Rectal smooth muscle tissue (tissue), 1 donor: ENCODE measurements around the gene SNTB2.
A peak's percentile ranks its signal among the peaks of the same experiment; 100 is the strongest.
"Not testable (repeated sequence)": the region's sequence is repeated elsewhere in the genome, so short reads cannot be mapped to it uniquely, and the experiment has no call there.

ENCODE experiments used
- H3K27ac ChIP-seq: one replicate; pipeline ENCODE4 v1.7.0; 2013; ENCODE audit warnings: low read depth, low read length, inconsistent platforms
- H3K27me3 ChIP-seq: one replicate; pipeline ENCODE4 v1.7.0; 2013; ENCODE audit warnings: low read length; ENCODE audit not compliant: control insufficient read depth, insufficient read depth
- H3K36me3 ChIP-seq: one replicate; pipeline ENCODE4 v1.7.0; 2013; ENCODE audit warnings: low read length; ENCODE audit not compliant: control insufficient read depth, insufficient read depth
- H3K4me1 ChIP-seq: one replicate; pipeline ENCODE4 v1.7.0; 2013; ENCODE audit warnings: low read length; ENCODE audit not compliant: control insufficient read depth, insufficient read depth
- H3K4me3 ChIP-seq: one replicate; pipeline ENCODE4 v1.7.0; 2013; ENCODE audit warnings: low read length
- H3K9ac ChIP-seq: one replicate; pipeline ENCODE4 v1.7.0; 2013; ENCODE audit warnings: low read length

Gene SNTB2

DNA sequence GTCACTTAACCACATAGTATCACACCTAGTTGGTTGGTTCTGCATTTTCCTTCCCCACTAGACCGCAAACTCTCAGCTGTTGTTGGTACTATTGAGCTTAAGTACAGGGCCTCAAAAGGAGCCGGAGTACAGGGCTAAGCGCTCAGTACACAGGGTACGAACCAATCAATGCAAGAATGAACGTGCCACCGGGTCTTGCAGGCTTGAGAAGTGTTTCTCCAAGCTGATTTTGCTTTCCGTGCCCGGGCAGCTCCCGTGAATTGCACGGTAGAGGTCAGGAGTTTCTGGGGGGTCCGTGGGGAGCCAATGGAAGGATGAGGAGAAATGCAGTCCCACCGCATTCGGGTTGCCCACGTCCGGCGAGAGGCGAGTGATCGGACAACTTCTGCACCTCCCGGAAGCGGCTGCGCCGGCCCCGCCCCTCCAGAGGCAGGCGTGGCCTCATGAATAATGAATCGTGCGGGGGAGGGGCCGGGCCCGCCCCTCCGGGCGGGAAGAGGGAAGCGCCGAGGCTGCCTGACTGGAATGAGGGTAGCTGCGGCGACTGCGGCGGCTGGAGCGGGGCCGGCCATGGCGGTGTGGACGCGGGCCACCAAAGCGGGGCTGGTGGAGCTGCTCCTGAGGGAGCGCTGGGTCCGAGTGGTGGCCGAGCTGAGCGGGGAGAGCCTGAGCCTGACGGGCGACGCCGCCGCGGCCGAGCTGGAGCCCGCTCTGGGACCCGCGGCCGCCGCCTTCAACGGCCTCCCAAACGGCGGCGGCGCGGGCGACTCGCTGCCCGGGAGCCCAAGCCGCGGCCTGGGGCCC is at the start of gene SNTB2:
SNTB2 (plus strand) TSS at position 523 of the 804 bp plus-strand sequence; CDS start at position 526, 3 bp downstream.
- Histone ChIP-seq H3K27ac (peak within 1 kb of the TSS; percentile 88), H3K27me3 (no peaks in the 10 kb centered on the region), H3K4me1 (peaks cover 13% of the 10 kb centered on the region), H3K4me3 (peak within 1 kb of the TSS; percentile 87), H3K36me3 (no peaks in the 10 kb centered on the region), H3K9ac (peak within 1 kb of the TSS; percentile 62)

DNA sequence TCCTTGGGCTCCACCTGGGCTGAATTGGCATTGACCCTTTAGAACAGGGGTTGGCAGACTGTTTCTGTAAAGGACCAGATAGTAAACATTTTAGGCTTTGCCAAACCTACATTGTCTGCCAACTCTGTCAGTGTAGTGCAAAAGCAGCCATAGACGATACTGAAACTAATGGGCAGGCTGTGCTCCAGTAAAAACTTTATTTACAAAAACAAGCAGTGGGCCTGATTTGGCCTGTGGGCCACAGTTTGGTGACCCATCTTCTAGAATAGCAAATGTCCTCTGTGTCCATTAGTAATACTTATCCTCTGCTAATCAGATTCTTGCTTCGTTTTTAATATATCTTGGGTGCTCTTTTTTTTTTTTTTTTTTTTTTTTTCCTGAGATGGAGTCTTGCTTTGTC is 48.4 kb upstream of the SNTB2 start:
- H3K4me3 ChIP-seq = no peak overlapping the region
- no peak overlapping the region for H3K9ac ChIP-seq
- peaks cover 9% of the 10 kb centered on the region for H3K36me3 ChIP-seq
- H3K4me1 ChIP-seq = no peaks in the 10 kb centered on the region
- H3K27ac ChIP-seq = no peak overlapping the region
- H3K27me3 ChIP-seq = no peaks in the 10 kb centered on the region

DNA sequence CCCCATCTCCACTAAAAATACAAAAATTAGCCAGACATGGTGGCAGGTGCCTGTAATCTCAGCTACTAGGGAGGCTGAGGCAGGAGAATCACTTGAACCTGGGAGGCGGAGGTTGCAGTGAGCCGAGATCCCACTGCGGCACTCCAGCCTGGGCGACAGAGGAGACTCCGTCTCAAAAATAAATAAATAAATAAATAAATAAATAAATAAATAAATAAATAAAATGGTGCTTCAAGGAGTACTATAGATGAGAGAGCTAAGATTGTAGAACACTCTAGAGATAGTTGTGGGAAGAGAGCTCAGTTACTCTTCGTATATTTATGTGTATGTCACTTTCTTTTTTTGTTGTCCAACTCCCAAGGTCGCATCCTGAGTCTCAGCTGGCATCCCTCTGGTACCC is 47.5 kb upstream of the SNTB2 start:
- H3K27ac ChIP-seq, H3K27me3 ChIP-seq, H3K4me1 ChIP-seq, H3K9ac ChIP-seq, H3K4me3 ChIP-seq, H3K36me3 ChIP-seq: not testable (repeated sequence)

DNA sequence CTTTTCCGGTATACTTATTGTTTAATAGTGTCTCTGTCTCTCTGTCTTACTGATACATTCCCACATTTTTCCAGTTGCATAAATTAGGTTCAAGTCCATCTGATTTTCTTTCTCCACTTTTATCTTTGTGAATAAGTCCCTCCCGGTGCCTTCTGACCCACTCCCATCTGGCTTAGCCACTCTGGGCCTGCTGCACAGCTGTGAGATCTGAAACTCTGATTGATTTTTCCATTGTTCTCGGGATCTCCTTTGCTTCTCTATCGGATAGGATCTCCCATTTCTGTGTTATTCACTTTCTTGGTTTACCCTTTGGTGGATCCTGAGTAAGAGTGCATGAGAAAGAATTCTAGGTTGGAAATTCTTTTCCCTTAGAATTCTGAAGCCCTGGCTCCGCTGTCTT is 46.0 kb upstream of the SNTB2 start:
- Histone ChIP-seq H3K27ac (no peak overlapping the region), H3K36me3 (peaks cover 12% of the 10 kb centered on the region), H3K9ac (no peak overlapping the region)

DNA sequence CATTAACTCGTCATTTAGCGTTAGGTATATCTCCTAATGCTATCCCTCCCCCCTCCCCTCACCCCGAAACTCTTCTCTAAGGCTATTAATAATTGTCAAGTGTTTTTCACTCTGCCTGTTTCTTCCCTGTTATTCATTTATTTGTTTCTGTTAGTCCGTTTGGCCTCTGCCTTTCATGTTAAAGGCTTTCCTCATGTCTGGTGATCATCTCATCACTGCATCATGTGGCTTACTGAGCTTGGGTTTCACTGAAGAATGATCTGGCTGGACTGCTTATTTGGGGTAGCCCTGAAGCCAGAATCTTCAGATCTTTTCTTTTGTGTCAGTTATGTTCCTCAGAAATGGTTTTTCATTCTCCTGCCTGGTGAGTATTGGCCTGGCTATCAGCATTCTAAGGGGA is 45.0 kb upstream of the SNTB2 start:
- Histone ChIP-seq H3K36me3 (peaks cover 12% of the 10 kb centered on the region), H3K27ac (no peak overlapping the region), H3K4me1 (no peaks in the 10 kb centered on the region), H3K9ac (no peak overlapping the region), H3K4me3 (no peak overlapping the region), H3K27me3 (no peaks in the 10 kb centered on the region)

More for the DNA sequence above, 46.0 kb upstream of the SNTB2 start:
- H3K27me3 ChIP-seq = no peaks in the 10 kb centered on the region
- no peak overlapping the region for H3K4me3 ChIP-seq
- no peaks in the 10 kb centered on the region for H3K4me1 ChIP-seq

DNA sequence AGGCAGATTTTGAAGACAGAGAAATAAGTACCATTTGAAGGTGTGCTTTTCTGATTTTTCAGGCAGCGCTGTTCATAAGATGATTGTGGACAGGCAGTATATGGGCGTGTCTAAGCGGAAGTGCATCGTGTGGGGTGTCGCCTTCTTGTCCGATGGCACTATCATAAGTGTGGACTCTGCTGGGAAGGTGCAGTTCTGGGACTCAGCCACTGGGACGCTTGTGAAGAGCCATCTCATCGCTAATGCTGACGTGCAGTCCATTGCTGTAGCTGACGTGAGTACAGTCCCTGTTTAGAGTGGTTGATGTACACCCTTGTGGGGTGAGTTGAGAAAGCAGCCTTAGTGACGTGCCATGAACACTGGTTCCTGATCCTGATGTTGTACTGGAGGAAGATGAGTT is 43.8 kb upstream of the SNTB2 start:
- no peak overlapping the region for H3K27ac ChIP-seq
- H3K27me3 ChIP-seq = no peaks in the 10 kb centered on the region
- no peak overlapping the region for H3K4me3 ChIP-seq
- peaks cover 12% of the 10 kb centered on the region for H3K36me3 ChIP-seq
- no peaks in the 10 kb centered on the region for H3K4me1 ChIP-seq
- H3K9ac ChIP-seq = no peak overlapping the region

DNA sequence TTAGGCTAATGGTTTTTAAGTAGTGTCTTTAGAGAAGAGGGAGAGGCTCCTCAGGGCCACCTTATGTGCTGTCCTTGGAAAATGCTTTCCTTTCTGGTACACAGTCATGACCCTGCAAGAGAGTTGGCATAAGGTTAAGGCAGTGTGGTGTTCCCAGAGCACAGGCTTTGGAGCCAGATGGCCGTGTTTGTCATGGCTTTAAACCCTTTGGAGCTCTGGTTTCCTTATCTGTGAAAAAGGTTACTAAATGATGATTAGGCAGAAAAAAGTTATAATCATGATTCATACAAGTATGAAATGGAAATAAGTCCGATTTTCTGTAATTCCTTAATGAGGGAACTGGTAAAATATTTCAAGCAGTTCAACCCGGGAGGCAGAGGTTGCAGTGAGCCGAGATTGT is 41.3 kb upstream of the SNTB2 start:
- no peak overlapping the region for H3K4me3 ChIP-seq
- H3K4me1 ChIP-seq = no peaks in the 10 kb centered on the region
- no peaks in the 10 kb centered on the region for H3K27me3 ChIP-seq
- no peak overlapping the region for H3K27ac ChIP-seq
- peaks cover 12% of the 10 kb centered on the region for H3K36me3 ChIP-seq
- H3K9ac ChIP-seq = no peak overlapping the region

DNA sequence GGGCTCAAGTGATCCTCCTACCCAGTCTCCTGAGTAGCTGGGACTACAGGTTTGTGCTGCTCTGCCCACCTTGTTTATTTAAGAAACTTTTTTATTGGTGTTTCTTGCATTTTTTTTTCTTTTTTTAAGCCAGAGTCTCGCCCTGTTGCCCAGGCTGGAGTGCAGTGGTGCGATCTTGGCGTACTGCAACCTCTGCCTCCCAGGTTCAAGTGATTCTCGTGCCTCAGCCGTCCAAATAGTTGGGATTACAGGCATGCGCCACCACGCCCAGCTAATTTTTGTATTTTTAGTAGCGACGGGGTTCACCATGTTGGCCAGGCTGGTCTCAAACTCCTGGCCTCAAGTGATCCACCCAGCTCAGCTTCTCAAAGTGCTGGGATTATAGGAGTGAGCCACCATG is 37.3 kb upstream of the SNTB2 start:
- not testable (repeated sequence) for H3K27ac ChIP-seq, H3K4me3 ChIP-seq, H3K9ac ChIP-seq, H3K4me1 ChIP-seq, H3K27me3 ChIP-seq
- H3K36me3 ChIP-seq = peaks cover 25% of the 10 kb centered on the region

DNA sequence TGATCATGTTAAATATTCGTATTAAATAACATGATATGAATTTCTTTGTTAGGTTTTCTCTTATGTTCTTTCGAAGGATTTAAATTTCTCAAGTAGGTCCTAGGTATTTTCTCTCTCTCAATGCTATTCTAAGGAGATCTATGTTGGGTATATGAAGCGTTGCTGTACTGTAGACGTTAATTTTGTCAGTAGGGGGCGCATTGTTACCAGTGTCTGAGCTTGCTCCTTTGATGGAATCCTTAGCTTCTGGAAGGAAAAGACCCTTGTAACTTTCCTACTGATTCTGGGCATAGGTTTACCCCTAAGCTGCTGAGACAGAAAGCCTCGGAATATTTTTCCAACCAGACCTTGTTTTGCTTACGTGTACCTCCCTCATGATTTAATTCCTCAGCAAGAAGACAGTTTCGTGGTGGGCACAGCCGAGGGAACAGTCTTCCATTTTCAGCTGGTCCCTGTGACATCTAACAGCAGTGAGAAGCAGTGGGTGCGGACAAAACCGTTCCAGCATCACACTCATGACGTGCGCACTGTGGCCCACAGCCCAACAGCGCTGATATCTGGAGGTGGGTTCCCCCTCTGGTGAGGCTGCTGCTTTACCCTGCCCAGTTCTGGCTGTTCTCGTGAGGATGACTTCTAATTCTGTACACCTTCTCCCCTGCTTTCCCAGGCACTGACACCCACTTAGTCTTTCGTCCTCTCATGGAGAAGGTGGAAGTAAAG is 36.7 kb upstream of the SNTB2 start:
- no peak overlapping the region for H3K4me3 ChIP-seq
- no peaks in the 10 kb centered on the region for H3K27me3 ChIP-seq
- no peak overlapping the region for H3K9ac ChIP-seq
- H3K36me3 ChIP-seq = peaks cover 26% of the 10 kb centered on the region
- H3K27ac ChIP-seq = no peak overlapping the region
- H3K4me1 ChIP-seq = no peaks in the 10 kb centered on the region

DNA sequence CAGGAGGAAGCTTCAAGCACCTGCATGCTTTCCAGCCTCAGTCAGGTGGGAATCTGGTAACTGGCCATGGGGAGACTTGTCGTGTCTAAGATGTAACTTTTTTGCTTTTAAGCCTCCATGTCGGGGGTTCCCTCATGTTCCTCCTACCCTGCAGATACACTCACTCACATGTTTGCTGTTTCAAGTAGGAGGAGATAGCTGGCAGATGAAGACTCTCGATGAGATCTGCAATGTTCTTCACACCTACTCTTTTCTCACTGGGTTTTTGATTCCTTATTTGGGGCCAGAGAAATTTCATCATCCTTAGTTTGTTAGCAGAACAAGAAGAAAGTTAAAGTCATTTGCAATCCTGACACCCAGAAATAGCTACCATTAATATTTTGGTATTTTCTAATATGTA is 29.8 kb upstream of the SNTB2 start:
- no peaks in the 10 kb centered on the region for H3K27me3 ChIP-seq
- no peak overlapping the region for H3K4me3 ChIP-seq
- no peaks in the 10 kb centered on the region for H3K4me1 ChIP-seq
- H3K27ac ChIP-seq = no peak overlapping the region
- H3K36me3 ChIP-seq = peaks cover 25% of the 10 kb centered on the region
- H3K9ac ChIP-seq = no peak overlapping the region

DNA sequence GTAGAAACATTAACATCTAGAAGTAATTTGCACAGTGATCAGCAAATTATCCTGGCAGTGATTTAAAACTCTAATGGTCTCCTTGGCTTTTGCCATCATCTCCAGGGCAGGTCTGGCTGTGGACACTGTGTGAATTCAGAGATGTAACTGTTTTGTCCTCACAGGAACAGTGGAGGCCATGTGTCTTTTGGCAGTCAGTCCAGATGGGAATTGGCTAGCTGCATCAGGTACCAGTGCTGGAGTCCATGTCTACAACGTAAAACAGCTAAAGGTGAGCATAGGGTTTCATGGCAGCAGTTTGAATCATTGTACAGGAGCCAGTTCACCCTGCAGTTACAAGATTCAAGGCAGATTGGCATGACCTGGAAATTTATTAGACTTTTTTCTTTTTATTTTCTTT is 26.8 kb upstream of the SNTB2 start:
- Histone ChIP-seq H3K4me1 (no peaks in the 10 kb centered on the region), H3K9ac (no peak overlapping the region), H3K27ac (no peak overlapping the region), H3K4me3 (no peak overlapping the region), H3K27me3 (no peaks in the 10 kb centered on the region), H3K36me3 (peaks cover 16% of the 10 kb centered on the region)

DNA sequence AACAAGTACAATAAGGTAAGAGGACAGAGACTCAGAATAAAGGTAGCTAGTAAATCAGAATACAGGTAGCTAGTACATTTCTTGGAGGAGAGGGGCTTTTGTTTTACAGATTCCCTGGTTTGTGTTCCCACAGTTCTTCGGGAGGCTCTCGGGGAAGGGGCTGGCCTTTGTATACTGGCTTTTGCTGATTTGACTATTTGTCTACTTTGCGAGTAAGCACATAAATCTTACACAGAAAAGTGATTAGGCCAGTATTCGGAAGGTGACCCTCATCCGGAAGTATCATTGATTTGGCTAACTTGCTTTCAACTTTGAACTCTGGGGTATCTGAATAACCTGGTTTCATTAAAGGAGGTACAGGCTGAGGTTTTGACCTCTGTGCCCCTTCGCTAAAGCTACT is 21.4 kb upstream of the SNTB2 start:
- Histone ChIP-seq H3K4me3 (no peak overlapping the region), H3K36me3 (peaks cover 21% of the 10 kb centered on the region), H3K27ac (no peak overlapping the region), H3K4me1 (no peaks in the 10 kb centered on the region), H3K9ac (no peak overlapping the region), H3K27me3 (no peaks in the 10 kb centered on the region)
